Fibroblast of peridontal ligament (primary cell): Measurements from ENCODE around the gene CDK4.

Experiments
- DNase-seq: peaks from one replicate; pipeline ENCODE4 v3.0.0-alpha.2; 2010; ENCODE audit errors: extremely low read depth

CDK4 gene

GRCh38 chr12:57771873-57772428 lies 19.8 kb upstream of the CDK4 start, which contains the start of gene METTL1:
Gene METTL1, minus strand, starts transcription at chr12:57772105. Its CDS starts 22 bp downstream, at chr12:57772083.
- DNase-seq, result peak; percentile 97

- peak; percentile 93 for DNase-seq
Observed at GRCh38 chr12:57771236-57771872, 19.2 kb upstream of the CDK4 start.

- DNase-seq, result no peak
Observed at GRCh38 chr12:57770734-57771133, 18.6 kb upstream of the CDK4 start.

- DNase-seq, result no peak
Observed at GRCh38 chr12:57769594-57769993, 17.5 kb upstream of the CDK4 start.

GRCh38 chr12:57767876-57768275 lies 15.8 kb upstream of the CDK4 start:
- no peak for DNase-seq

GRCh38 chr12:57767305-57767698 lies 15.2 kb upstream of the CDK4 start:
- DNase-seq, result no peak

- DNase-seq, result no peak
Observed at GRCh38 chr12:57766464-57767304, 14.6 kb upstream of the CDK4 start, which contains the start of gene CYP27B1. Gene CYP27B1, minus strand, starts transcription at chr12:57767078. Its CDS starts 37 bp downstream, at chr12:57767041.

GRCh38 chr12:57765698-57766463 lies 13.8 kb upstream of the CDK4 start:
- DNase-seq, result no peak

GRCh38 chr12:57765003-57765697 lies 13.0 kb upstream of the CDK4 start:
- no peak for DNase-seq

- DNase-seq, result no peak
Observed at GRCh38 chr12:57764662-57765002, 12.5 kb upstream of the CDK4 start.

GRCh38 chr12:57763881-57764661 lies 12.0 kb upstream of the CDK4 start:
- no peak for DNase-seq

- DNase-seq, result no peak
Observed at GRCh38 chr12:57762463-57762862, 10.4 kb upstream of the CDK4 start.

- DNase-seq, result no peak
Observed at GRCh38 chr12:57761391-57761998, 9.4 kb upstream of the CDK4 start.

GRCh38 chr12:57760347-57760982 lies 8.4 kb upstream of the CDK4 start:
- no peak for DNase-seq

GRCh38 chr12:57759360-57759980 lies 7.4 kb upstream of the CDK4 start:
- no peak for DNase-seq

GRCh38 chr12:57758552-57759359 lies 6.6 kb upstream of the CDK4 start:
- DNase-seq, result no peak

GRCh38 chr12:57757771-57758170 lies 5.7 kb upstream of the CDK4 start:
- DNase-seq, result no peak
